Kidney (tissue), 14 donors: ENCODE data around the gene DENND10. TPM values are rescaled to one million over a fixed set of nuclear protein-coding genes. Genes with fewer than 3 reads are reported as not detected.
"Not testable (repeated sequence)": the region's sequence is repeated elsewhere in the genome, so short reads cannot be mapped to it uniquely, and the experiment has no call there.

Experiments used
- DNase-seq, 5 donors: peaks; one replicate each; pipeline ENCODE4 v3.0.0-alpha.2; 2013 to 2020
- FAIRE-seq: peaks from 2 replicates; lab custom pipeline; 2012; peaks lifted over from hg19 to GRCh38; lab: Jason Lieb, UNC
- H3K27ac ChIP-seq, 2 donors: one replicate each; pipeline ENCODE4 v1.7.0; 2013; ENCODE audit warnings: low read depth in 2 of 2, low read length in 2 of 2, inconsistent platforms in 1 of 2
- H3K27me3 ChIP-seq: one replicate; pipeline ENCODE4 v1.7.1; 2013; ENCODE audit warnings: low read length, inconsistent platforms; ENCODE audit not compliant: control insufficient read depth, insufficient read depth
- H3K36me3 ChIP-seq, 3 donors: one replicate each; pipeline versions ENCODE4 v1.7.0 to v1.7.1; 2013; ENCODE audit warnings: low read length in 3 of 3, control low read depth in 1 of 3, inconsistent platforms in 1 of 3; ENCODE audit not compliant: insufficient read depth in 3 of 3, control insufficient read depth in 2 of 3
- H3K4me1 ChIP-seq, 3 donors: one replicate each; pipeline versions ENCODE4 v1.7.0 to v1.7.1; 2013; ENCODE audit warnings: low read length in 3 of 3, inconsistent platforms in 1 of 3, low read depth in 1 of 3; ENCODE audit not compliant: control insufficient read depth in 2 of 3, insufficient read depth in 2 of 3
- H3K4me3 ChIP-seq, 3 donors: one replicate each; pipeline versions ENCODE4 v1.7.0 to v1.8.1; 2013; ENCODE audit warnings: low read length in 3 of 3, control low read depth in 1 of 3, inconsistent platforms in 1 of 3
- H3K9ac ChIP-seq, 3 donors: one replicate each; pipeline versions ENCODE4 v1.7.0 to v1.7.1; 2013; ENCODE audit warnings: low read length in 3 of 3, control low read depth in 1 of 3, inconsistent platforms in 1 of 3
- H3K9me3 ChIP-seq, 3 donors: one replicate each; pipeline versions ENCODE4 v1.7.0 to v1.7.1; 2013; ENCODE audit warnings: low read length in 3 of 3, control low read depth in 1 of 3, inconsistent platforms in 1 of 3; ENCODE audit not compliant: control insufficient read depth in 2 of 3, insufficient read depth in 1 of 3
- intact Hi-C: fragments of 100-400 bp; cut with DNase I; formaldehyde crosslinking; loops from one replicate; pipeline ENCODE4 v1.11.1; 2022
- polyA plus RNA-seq: library from polyadenylated mRNA; stranded (reverse); fragments of 350-450 nt; fragmentation: Illumina TruSeq; extraction: RNeasy Lipid Tissue Mini Kit (QIAGEN cat#74804); gene quantifications from one replicate; pipeline ENCODE4 v1.2.3, GENCODE V29; 2014; ENCODE audit warnings: low read depth, low replicate concordance; ENCODE audit not compliant: insufficient read depth
- total RNA-seq: library from RNA; stranded (reverse); fragmentation: NEBNext Ultra II Directional; extraction: Animal tissue kit (Norgen Biotek cat#: 25700); gene quantifications from one replicate; pipeline ENCODE4 v1.2.1, GENCODE V29; 2021
- TF ChIP-seq, protein P1 (sequence below): IDR thresholded peaks from 3 replicates; pipeline ENCODE4 v1.5.1; 2012; ENCODE audit warnings: mild to moderate bottlenecking, moderate library complexity, borderline replicate concordance; ENCODE audit not compliant: insufficient read depth; ENCODE audit errors: extremely low read depth
- donor health status: control.
- donor health status: control.
- donor health status: control.
- donor health status: control.
- donor health status: control.
- donor health status: DM: yes; HTN: yes; CAD: no.
- donor health status: Normal renal cell carcinoma (clear cell type).

DENND10 gene
- total and polyA plus RNA-seq, 2 donors from 2014 or later = 31.6 to 31.7 TPM

DNA sequence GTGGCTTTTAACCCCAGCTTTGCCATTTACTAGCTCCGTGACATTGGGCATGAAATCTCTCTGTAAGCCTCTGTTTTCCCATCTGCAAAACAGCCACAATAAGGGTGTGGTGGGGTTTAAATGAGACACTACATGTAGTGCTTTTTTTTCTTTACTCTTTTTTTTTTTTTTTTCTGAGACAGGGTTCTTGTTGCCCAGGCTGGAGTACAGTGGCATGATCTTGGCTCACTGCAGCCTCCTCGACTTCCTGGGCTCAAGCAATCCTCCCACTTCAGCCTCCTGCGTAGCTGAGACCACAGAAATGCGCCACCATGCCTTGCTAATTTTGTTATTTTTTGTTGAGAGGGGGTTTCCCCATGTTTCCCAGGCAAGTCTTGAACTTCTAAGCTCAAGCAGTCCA, 8.3 kb upstream of the DENND10 start:
- TF ChIP-seq, protein P1, sequence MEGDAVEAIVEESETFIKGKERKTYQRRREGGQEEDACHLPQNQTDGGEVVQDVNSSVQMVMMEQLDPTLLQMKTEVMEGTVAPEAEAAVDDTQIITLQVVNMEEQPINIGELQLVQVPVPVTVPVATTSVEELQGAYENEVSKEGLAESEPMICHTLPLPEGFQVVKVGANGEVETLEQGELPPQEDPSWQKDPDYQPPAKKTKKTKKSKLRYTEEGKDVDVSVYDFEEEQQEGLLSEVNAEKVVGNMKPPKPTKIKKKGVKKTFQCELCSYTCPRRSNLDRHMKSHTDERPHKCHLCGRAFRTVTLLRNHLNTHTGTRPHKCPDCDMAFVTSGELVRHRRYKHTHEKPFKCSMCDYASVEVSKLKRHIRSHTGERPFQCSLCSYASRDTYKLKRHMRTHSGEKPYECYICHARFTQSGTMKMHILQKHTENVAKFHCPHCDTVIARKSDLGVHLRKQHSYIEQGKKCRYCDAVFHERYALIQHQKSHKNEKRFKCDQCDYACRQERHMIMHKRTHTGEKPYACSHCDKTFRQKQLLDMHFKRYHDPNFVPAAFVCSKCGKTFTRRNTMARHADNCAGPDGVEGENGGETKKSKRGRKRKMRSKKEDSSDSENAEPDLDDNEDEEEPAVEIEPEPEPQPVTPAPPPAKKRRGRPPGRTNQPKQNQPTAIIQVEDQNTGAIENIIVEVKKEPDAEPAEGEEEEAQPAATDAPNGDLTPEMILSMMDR = no peak
- H3K9me3 ChIP-seq = no peaks in the 10 kb centered on the region
- FAIRE-seq (no peak), DNase-seq (no peak)
- no peaks in the 10 kb centered on the region for H3K27me3 ChIP-seq
- H3K27ac ChIP-seq = no peak overlapping the region
- intact Hi-C loops = no loop called here
- no peaks in the 10 kb centered on the region for H3K36me3 ChIP-seq
- H3K4me3 ChIP-seq = no peak overlapping the region
- no peak overlapping the region for H3K9ac ChIP-seq
- peaks cover 0 to 2% (median 0%) of the 10 kb centered on the region in 3 donors for H3K4me1 ChIP-seq

DNA sequence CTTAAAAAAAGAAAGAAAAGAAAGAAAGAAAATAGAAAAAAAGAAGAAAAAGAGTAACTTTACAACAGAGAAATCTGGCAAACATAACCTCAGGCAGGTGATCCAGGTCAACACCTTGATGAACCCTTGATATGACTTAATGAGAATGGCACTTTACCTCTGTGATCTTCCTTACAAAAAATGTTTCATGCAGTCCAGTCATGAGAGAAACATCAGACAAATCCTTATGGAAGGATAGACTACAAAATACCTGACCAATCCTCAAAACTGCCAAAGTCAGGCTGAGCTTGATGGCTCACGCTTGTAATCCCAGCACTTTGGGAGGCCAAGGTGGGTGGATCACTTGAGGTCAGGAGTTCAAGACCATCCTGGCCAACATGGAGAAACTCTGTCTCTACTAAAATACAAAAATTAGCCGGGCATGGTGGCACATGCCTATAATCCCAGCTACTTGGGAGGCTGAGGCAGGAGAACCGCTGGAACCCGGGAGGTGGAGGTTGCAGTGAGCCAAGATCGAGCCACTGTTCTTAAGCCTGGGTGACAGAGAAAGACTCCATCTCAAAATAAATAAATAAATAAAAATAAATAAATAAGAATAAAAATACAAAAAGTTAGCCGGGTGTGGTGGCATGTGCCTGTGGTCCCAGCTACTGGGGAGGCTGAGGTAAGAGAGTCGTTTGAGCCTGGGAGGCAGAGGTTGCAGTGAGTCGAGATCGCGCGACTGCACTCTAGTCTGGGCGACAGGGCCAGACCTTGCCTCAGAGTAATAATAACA, 7.1 kb upstream of the DENND10 start:
- FAIRE-seq, intact Hi-C loops, H3K27ac ChIP-seq, H3K9me3 ChIP-seq, H3K4me3 ChIP-seq, H3K36me3 ChIP-seq, H3K27me3 ChIP-seq, H3K9ac ChIP-seq, H3K4me1 ChIP-seq, DNase-seq: not testable (repeated sequence)

DNA sequence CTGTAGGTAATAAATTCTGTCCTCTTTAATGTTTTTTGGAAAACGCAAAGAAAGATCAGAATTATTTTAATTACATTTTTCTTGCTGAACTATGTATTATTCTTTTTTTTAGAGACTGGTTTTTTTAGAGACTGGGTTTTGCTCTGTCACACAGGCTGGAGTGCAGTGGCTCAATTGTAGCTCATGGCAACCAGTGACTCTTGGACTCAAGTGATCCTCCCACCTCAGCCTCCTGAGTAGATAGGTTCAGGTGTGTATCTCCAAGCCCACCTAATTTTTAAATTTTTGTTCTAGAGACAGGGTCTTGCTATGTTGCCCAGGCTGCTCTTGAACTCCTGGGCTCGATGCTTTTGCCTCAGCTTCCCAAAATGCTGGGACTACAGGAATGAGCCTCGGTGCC, 5.3 kb upstream of the DENND10 start:
- no peak overlapping the region for H3K9ac ChIP-seq
- no peak overlapping the region for H3K4me3 ChIP-seq
- DNase-seq (no peak), FAIRE-seq (no peak)
- TF ChIP-seq, protein P1 = no peak
- intact Hi-C loops = no loop called here
- no peak overlapping the region for H3K27ac ChIP-seq
- no peaks in the 10 kb centered on the region for H3K9me3 ChIP-seq
- H3K27me3 ChIP-seq = no peaks in the 10 kb centered on the region
- peaks cover 0 to 2% (median 0%) of the 10 kb centered on the region in 3 donors for H3K4me1 ChIP-seq
- no peaks in the 10 kb centered on the region for H3K36me3 ChIP-seq

DNA sequence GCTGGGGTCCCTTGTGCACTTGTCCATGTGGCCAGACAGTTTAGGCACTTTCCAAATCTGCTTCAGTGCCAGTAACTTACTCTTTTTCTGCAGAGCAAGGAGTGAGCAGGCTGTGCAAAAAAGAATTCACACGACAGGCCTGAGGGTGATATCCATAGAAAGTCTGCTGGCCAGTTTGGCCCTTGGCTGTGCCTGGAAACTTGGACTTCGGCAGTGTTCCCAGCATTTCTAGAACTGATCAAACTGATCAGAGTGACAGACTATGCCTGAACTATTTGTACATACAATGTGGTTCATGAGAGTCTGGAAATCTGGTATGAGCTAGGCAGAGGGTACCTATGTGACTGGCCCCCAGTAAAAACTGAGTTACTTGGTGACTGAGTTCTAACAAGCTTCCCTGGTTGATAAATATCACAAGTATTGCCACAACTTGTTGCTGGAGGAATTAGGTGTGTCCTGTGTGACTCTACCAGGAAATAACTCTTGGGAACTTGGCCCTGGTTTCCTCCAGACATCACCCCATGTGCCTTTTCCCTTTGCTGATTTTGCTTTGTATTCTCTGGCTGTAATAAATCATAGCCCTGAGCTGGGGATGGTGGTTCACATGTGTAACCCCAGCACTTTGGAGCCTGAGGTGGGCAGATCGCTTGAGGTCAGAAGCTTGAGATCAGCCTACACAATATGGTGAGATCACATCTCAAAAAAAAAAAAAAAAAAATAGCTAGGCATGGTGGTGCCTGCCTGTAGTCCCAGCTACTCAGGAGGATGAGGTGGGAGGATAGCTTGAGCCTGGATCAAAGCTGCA, 3.3 kb upstream of the DENND10 start:
- Histone ChIP-seq H3K9me3 (no peaks in the 10 kb centered on the region), H3K36me3 (no peaks in the 10 kb centered on the region), H3K27ac (peak overlapping the region in 1 of 2 donors; percentile 52), H3K27me3 (no peaks in the 10 kb centered on the region), H3K9ac (no peak overlapping the region), H3K4me1 (peaks cover 3 to 6% (median 4%) of the 10 kb centered on the region in 3 donors), H3K4me3 (no peak overlapping the region)
- no peak for DNase-seq
- FAIRE-seq = no peak
- intact Hi-C loops = no loop called here
- TF ChIP-seq, protein P1 = no peak
